Activated CD4-positive, alpha-beta memory T cell treated with anti-CD3 and anti-CD28 coated beads, Interleukin-2, amount 10 ng/mL, durations not matched to agents 7 days and 5 days (primary cell): ENCODE measurements around the gene SNED1. TPM values are rescaled to one million over a fixed set of nuclear protein-coding genes. Genes with fewer than 3 reads are reported as not detected.

Experiments used
- CTCF ChIA-PET: fragments of 350-600 bp; sonication (Branson Sonifier 250); formaldehyde crosslinking; loops from one replicate; lab custom pipeline; 2021; ENCODE audit warnings: antibody characterized with exemption, inconsistent platforms; lab: Charles Lee
- POLR2A ChIA-PET: fragments of 350-600 bp; sonication (Branson Sonifier 250); formaldehyde crosslinking; loops from one replicate; lab custom pipeline; 2021; ENCODE audit warnings: antibody characterized with exemption; lab: Charles Lee
- DNase-seq: peaks from one replicate; pipeline ENCODE4 v3.0.0-alpha.2; 2020
- H3K27ac Mint-ChIP-seq: one replicate; pipeline ENCODE4 v1.8.0; 2021; ENCODE audit warnings: mild to moderate bottlenecking, mixed read lengths
- H3K27me3 Mint-ChIP-seq: one replicate; pipeline ENCODE4 v1.8.0; 2021; ENCODE audit warnings: mixed read lengths
- H3K36me3 Mint-ChIP-seq: one replicate; pipeline ENCODE4 v1.8.0; 2021; ENCODE audit warnings: low read depth, mixed read lengths
- H3K4me1 Mint-ChIP-seq: one replicate; pipeline ENCODE4 v1.8.0; 2021; ENCODE audit warnings: mixed read lengths
- H3K4me3 Mint-ChIP-seq: one replicate; pipeline ENCODE4 v1.8.0; 2021; ENCODE audit warnings: mild to moderate bottlenecking, mixed read lengths
- H3K9me3 Mint-ChIP-seq: one replicate; pipeline ENCODE4 v1.8.0; 2021; ENCODE audit warnings: mixed read lengths
- total RNA-seq, 2 experiments: library from RNA; stranded (reverse); gene quantifications; one replicate each; pipeline ENCODE4 v1.2.3, GENCODE V29; 2021

Gene SNED1
- total RNA-seq, 2 experiments from 2014 or later, result 32.6 to 34.3 TPM

DNA sequence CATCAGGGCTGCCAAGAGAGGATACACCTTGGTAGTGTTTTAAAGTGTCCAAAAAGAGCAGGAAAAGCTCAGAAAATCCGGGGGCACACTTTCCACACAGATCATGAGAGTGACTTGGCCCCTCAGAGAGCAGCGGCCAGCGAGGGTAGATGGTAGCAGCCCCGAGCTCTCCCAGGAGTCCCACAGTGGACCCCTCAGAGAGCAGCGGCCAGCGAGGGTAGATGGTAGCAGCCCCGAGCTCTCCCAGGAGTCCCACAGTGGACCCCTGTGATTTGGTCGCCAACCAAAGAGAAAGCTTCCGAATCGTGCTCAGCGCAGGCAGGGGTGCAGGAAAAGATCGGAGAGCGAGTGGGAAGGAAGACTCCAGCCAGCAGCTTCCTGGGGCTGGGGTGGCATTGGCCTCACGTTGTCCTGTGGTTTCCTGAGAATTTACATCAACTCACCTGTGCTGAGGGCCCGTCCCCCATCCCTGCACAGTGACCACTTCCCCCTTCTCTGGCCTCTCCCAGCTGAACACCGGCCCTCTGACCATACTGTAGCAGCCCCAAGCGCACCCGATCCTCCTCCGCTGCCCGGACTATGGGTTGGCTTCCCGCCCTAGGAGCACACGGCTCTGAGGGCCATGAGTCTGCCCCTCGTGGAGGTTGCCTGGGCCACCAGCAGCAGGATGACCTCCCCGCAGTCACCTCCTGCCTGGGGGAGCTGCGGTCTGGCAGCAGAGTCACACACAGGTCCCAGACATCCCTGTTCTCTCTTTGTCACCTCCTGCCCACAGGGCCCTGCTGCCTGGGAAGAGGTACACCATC, 69.9 kb downstream of the SNED1 start:
- no peaks in the 10 kb centered on the region for H3K27me3 Mint-ChIP-seq
- no peaks in the 10 kb centered on the region for H3K36me3 Mint-ChIP-seq
- peak; percentile 7 for DNase-seq
- POLR2A ChIA-PET, result no interaction called here
- H3K4me1 Mint-ChIP-seq, result no peaks in the 10 kb centered on the region
- CTCF ChIA-PET, result interaction anchor here (0.6 kb wide), 1 partner anchor 49 kb away, joined by 4 read pairs; no protein-coding TSS in a partner anchor
- H3K27ac Mint-ChIP-seq, result no peak overlapping the region
- H3K9me3 Mint-ChIP-seq, result no peaks in the 10 kb centered on the region
- no peak overlapping the region for H3K4me3 Mint-ChIP-seq

DNA sequence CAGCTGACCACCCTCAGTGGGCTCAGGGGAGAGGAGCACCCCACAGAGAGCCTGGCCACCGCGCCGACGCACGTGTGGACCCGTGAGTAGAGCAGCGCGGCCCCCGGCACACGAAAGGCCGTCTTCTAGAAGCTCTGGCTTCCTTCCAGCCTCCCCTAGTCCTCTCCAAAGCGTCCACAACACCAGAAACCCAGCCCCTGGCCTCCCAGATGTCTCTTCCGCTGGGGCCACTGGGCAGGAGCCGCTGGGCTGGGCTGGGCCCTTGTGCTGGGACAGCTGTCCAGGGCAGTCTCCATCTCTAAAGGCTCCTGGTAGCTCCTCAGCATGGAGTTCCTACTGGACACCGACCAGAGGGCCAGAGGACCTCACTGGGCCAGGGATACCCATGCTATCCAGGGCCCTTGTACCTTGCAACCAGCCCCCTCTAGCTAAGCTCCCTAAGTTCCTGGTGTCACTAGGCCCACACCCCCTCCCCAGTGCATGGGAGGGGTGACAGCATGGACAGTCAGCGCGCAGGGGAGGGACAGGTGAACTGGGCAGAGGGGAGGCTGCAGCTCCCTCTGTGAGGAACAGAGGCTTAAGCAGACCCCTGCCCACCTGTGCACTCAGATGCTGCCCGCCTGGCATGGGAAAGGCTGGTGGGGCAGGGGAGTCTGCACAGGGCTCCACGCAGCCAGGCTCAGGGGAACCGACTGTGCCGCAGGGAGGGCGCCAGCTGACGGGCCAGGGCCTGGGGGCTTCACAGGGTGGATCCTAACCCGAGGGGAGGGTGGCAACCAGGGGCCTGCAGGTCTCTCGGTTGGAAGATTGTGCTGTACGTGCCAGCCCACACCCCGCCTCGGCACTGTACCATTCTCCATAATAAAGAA, 70.8 kb downstream of the SNED1 start:
- Mint-ChIP-seq H3K4me1 (no peaks in the 10 kb centered on the region), H3K36me3 (no peaks in the 10 kb centered on the region), H3K27ac (no peak overlapping the region), H3K4me3 (no peak overlapping the region), H3K27me3 (no peaks in the 10 kb centered on the region), H3K9me3 (no peaks in the 10 kb centered on the region)
- POLR2A ChIA-PET, result no interaction called here
- DNase-seq, result peak; percentile 4
- CTCF ChIA-PET, result interaction anchor here (0.6 kb wide), 1 partner anchor 49 kb away, joined by 4 read pairs; no protein-coding TSS in a partner anchor

DNA sequence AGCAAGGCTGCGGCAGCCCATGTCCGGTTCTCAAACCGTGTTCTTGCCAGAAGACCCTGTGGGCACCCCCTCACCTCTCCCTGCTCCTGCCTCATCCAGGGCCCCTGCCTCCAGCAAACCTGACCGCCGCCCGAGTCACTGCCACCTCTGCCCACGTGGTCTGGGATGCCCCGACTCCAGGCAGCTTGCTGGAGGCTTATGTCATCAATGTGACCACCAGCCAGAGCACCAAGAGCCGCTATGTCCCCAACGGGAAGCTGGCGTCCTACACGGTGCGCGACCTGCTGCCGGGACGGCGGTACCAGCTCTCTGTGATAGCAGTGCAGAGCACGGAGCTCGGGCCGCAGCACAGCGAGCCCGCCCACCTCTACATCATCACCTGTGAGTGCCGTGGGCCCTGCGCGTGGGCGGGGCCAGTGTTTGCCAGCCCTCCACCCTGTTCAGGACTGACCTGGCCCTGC, 71.4 kb downstream of the SNED1 start:
- H3K36me3 Mint-ChIP-seq, result no peaks in the 10 kb centered on the region
- no peak overlapping the region for H3K27ac Mint-ChIP-seq
- DNase-seq, result peak; percentile 14
- ChIA-PET POLR2A (no interaction called here), CTCF (no interaction called here)
- no peaks in the 10 kb centered on the region for H3K9me3 Mint-ChIP-seq
- H3K4me1 Mint-ChIP-seq, result no peaks in the 10 kb centered on the region
- H3K27me3 Mint-ChIP-seq, result no peaks in the 10 kb centered on the region
- H3K4me3 Mint-ChIP-seq, result no peak overlapping the region

DNA sequence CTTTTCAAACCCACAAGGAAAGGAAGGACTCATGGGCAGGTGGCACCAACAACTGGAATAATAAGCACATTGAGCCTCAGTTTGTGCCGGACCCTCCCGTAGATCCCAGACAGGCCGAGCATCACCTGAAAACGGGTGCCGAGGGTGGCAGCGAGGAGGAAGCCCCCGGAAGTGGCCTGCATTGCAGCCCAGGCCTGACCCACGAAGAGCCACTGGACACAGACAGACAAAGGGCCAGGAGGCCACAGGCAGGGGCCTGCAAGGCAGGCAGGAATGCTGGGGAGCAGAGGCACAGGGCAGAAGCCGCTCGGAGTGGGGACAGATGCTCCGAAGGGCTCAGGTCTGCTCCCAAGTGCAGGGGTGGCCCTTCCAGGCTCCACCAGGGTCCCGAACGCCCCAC, 71.9 kb downstream of the SNED1 start:
- no peak overlapping the region for H3K4me3 Mint-ChIP-seq
- no peaks in the 10 kb centered on the region for H3K4me1 Mint-ChIP-seq
- no peaks in the 10 kb centered on the region for H3K9me3 Mint-ChIP-seq
- peak; percentile 10 for DNase-seq
- no peaks in the 10 kb centered on the region for H3K27me3 Mint-ChIP-seq
- ChIA-PET POLR2A (no interaction called here), CTCF (no interaction called here)
- no peaks in the 10 kb centered on the region for H3K36me3 Mint-ChIP-seq
- H3K27ac Mint-ChIP-seq, result no peak overlapping the region

DNA sequence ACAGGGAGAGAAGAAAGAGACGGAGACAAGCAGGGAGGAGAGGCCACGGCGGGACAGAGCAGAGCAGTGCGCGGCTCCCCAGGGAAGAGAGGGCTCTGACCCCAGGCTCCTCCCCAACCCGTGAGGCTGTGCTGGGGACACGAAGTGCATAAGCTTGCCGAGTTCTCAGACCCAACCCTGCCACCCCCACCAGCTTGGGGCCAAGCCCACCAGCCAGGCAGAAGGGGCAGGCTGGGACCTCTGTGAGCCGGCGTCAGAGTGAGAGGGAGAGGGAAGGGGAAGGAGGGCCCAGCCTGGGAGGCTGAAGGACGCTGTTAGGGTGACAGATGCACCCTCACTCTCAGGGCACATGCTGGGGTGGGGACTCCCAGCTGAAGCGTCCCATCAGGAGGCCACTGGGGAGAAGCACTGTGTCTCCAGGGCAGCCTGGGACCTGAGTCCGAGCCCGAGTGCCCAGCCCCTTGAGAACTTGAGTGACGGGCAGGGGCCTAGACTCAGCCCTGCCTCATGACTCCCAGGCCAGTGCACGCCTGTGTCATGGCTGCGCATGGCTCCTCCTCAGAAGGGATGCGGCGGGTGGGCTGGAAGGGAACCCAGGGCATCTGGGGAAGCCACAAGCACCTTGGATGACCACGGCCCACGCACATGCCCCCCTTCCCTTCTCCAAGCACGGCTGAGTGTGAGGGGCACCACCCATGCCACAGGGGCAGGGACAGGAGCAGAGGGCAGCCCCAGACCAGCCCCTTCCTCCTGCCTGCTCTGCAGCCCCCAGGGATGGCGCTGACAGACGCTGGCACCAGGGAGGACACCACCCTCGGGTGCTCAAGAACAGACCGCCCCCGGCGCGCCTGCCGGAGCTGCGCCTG, 72.6 kb downstream of the SNED1 start:
- H3K9me3 Mint-ChIP-seq, result no peaks in the 10 kb centered on the region
- CTCF ChIA-PET, result no interaction called here
- H3K36me3 Mint-ChIP-seq, result no peaks in the 10 kb centered on the region
- POLR2A ChIA-PET, result no interaction called here
- H3K27me3 Mint-ChIP-seq, result no peaks in the 10 kb centered on the region
- no peak overlapping the region for H3K4me3 Mint-ChIP-seq
- H3K4me1 Mint-ChIP-seq, result no peaks in the 10 kb centered on the region
- DNase-seq, result peak; percentile 12
- no peak overlapping the region for H3K27ac Mint-ChIP-seq

DNA sequence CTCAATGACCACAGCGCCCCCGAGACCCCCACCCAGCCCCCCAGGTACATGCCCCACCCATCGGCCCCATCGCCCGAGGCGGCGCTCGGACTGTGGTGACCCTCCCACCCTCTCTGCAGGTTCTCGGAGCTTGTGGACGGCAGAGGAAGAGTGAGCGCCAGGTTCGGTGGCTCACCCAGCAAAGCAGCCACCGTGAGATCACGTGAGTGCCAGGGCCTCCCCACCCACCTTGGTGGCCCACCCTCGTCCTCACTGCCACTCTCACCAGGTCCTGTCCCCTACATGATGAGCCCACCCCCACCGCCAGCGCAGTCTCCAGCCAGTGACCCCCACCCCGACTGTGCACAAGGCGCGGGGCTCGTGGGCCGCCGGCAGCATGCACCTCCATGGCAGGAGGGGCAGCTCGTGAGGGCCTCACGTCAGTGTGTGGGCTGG, 73.3 kb downstream of the SNED1 start:
- no peak for DNase-seq
- Mint-ChIP-seq H3K4me3 (no peak overlapping the region), H3K36me3 (no peaks in the 10 kb centered on the region), H3K9me3 (no peaks in the 10 kb centered on the region), H3K27ac (no peak overlapping the region), H3K27me3 (no peaks in the 10 kb centered on the region), H3K4me1 (no peaks in the 10 kb centered on the region)
- ChIA-PET CTCF (no interaction called here), POLR2A (no interaction called here)

DNA sequence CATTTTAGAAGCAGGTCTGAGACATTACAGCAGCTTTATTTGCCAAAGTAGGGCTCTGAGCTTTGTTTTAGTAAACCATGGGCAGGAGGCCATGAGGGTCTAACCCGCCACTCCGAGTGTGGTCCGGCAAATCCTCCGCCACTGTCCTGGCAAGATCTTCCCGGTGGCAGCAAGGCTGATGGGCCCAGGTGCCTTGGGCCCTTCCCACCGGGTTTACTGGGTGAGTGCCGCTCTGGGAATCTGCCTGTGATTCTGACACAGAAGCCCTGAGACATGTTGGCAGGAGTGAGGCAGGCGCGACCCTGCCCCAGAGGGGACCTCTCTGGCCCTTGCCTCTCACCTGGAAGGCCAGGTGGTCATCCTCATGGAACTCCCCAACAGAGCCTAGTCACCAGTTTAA, 73.7 kb downstream of the SNED1 start:
- Mint-ChIP-seq H3K27ac (no peak overlapping the region), H3K4me3 (no peak overlapping the region), H3K36me3 (no peaks in the 10 kb centered on the region), H3K9me3 (no peaks in the 10 kb centered on the region), H3K27me3 (no peaks in the 10 kb centered on the region), H3K4me1 (no peaks in the 10 kb centered on the region)
- ChIA-PET CTCF (no interaction called here), POLR2A (no interaction called here)
- DNase-seq, result peak; percentile 4

DNA sequence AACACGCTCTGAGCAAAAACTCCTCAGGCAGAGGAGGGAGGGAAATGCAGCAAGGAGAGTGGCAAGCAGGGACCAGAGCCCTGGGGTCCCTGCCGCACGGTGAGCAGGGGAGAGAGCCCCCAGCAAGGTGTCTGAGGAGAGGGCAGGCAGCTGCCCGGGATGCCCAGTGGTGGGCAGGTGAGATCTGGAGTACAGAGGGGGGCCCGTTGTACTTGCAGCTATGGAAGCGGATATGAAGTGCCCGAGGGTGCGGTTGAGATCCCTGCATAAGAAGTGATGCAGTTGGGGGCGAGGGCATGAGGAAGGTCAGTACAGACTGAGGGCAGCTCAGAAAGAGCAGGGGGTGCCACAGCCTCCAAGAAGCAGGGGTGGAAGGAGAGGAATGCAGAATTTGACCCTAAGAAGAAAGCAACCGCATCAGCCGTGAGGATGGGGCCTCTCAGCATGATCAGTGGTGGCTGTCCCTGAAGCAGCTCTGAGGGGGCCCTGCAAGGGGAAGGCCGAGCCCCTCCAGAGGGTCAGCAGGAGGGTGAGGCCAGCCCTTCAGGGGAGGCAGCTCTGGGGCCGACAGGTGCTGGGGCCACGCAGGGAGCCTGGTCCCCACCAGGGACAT, 74.2 kb downstream of the SNED1 start:
- ChIA-PET CTCF (no interaction called here), POLR2A (no interaction called here)
- no peaks in the 10 kb centered on the region for H3K36me3 Mint-ChIP-seq

DNA sequence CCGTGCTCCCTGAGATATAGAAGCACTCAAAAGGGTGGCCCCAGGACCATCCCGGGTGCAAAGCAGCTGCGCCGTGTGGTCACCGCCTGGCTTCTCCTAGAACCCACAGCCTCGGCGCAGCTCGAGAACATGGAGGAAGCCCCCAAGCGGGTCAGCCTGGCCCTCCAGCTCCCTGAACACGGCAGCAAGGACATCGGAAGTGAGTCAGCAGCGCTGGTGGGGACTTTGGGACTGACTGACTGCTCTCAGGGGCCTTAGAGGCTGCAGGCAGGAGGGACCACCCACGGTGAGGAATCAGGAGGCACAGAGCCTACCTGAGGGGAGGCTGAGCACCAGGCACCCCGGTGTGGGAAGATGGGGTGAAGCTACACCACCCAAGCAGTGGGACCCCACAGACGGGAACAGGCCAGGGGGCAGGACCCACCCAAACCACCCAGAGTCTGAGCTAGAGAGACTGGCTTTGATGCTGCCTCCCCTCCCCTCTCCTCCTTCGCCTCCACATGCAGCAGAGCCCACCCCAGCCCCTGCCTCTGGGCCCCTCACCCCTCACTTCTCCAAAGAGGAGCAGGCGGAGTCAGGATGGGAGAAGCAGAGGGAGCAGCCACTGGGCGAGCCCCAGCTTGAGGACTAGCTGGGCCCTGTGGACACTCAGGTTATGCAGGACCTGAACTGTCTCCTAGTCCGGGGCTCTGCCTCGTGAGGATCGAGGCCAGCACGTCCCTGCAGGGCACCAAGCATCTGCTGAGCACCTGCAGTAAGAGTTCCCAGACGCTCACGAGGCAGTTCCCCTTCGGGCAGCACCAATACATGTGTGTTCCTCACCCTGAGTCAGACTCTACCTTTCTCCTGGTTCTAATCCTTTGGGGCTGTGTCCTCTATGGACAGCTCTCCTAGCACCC, 75.0 kb downstream of the SNED1 start:
- no peak overlapping the region for H3K27ac Mint-ChIP-seq
- POLR2A ChIA-PET, result no interaction called here
- CTCF ChIA-PET, result no interaction called here
- no peaks in the 10 kb centered on the region for H3K9me3 Mint-ChIP-seq
- H3K27me3 Mint-ChIP-seq, result no peaks in the 10 kb centered on the region
- peak; percentile 14 for DNase-seq
- no peaks in the 10 kb centered on the region for H3K4me1 Mint-ChIP-seq
- no peak overlapping the region for H3K4me3 Mint-ChIP-seq
- no peaks in the 10 kb centered on the region for H3K36me3 Mint-ChIP-seq

More for the DNA sequence above, 74.2 kb downstream of the SNED1 start:
- DNase-seq, result peak; percentile 13
- Mint-ChIP-seq H3K9me3 (no peaks in the 10 kb centered on the region), H3K27ac (no peak overlapping the region), H3K27me3 (no peaks in the 10 kb centered on the region), H3K4me3 (no peak overlapping the region), H3K4me1 (no peaks in the 10 kb centered on the region)

DNA sequence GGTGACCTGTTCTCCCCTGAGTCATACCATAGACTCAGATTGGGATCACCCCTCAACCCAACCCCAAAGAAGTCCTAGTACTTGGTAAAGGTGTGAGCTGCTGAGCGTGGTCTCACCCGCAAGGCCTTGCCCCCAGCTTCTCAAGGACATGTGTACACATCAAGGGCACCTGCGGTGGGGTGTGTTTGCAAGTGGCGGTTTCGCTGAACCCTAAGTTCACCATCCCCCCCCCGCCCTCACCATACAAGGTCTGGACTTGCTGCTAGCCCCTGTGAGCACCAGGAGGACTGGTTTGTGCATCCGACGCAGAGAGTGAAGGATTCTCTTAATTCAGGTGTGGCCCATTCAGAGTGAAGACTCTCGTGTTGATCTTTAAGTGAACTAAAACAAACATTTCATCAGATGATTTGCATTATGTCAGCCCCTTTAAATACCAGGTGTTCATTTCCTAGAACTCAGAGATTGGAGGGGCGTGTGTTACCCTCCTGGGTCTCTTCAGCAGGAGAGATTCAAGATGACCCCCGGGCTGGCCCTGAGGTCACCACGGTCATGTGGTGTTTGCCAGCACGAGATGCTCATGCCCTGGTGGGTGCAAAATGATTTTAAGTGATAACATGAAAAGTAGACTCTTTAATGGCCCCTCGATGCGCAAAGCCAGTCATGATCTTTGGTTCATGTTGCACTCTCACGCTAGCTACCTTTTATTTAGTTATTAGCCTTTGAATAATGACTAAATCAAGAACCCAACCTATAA, 75.8 kb downstream of the SNED1 start:
- DNase-seq, result peak; percentile 14
- POLR2A ChIA-PET, result no interaction called here
- CTCF ChIA-PET, result no interaction called here
- no peaks in the 10 kb centered on the region for H3K27me3 Mint-ChIP-seq
- no peaks in the 10 kb centered on the region for H3K9me3 Mint-ChIP-seq
- H3K27ac Mint-ChIP-seq, result no peak overlapping the region
- no peaks in the 10 kb centered on the region for H3K4me1 Mint-ChIP-seq
- no peak overlapping the region for H3K4me3 Mint-ChIP-seq
- no peaks in the 10 kb centered on the region for H3K36me3 Mint-ChIP-seq

DNA sequence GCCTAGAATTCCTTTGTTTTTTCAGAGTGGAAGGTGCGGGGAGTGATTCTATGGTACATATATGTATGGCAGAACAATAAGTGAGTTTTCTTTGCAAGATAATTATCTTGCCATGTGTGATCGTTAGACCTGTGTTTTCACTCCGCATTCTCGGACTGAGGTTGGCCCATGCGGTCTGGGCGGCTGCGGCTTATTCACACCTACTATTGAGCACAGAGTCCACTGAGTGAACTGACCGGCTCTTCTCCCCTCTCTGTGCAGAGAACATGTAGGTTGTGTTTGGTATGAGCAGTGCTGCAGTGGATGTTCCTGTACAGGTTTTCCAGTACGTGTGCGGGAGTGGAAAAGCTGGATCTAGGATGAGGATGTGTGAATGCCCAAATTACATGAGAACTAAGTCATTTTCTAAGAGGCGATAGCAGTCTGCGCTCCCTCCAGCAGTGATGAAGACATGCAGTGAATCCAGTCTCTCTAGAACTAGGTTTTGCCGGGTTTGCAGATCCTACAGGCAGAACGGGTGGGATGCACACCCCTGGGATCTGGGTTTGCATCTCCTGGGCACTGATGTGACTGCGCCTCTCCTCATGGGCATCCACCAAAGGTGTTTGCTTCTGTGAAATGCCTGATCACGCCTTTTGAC, 76.6 kb downstream of the SNED1 start:
- Mint-ChIP-seq H3K27me3 (no peaks in the 10 kb centered on the region), H3K9me3 (no peaks in the 10 kb centered on the region), H3K27ac (no peak overlapping the region), H3K4me1 (no peaks in the 10 kb centered on the region), H3K36me3 (no peaks in the 10 kb centered on the region), H3K4me3 (no peak overlapping the region)
- DNase-seq, result peak; percentile 5
- ChIA-PET CTCF (no interaction called here), POLR2A (no interaction called here)
